ENCODE measurements around the gene OR10AG1. TPM values are rescaled to one million over a fixed set of nuclear protein-coding genes. Genes with fewer than 3 reads are reported as not detected.

Gene OR10AG1
- total RNA-seq: not detected in 2 replicates

GRCh38 chr11:55969845-55970244 lies at the start of gene OR10AG1:
TSS of gene OR10AG1 (minus strand) at chr11:55969945. CDS start at chr11:55969907, 38 bp downstream.
- H3K27me3 ChIP-seq (ENCODE audit: control insufficient read depth, insufficient read depth, low read length): no peaks in the 10 kb centered on the region
- no peak within 1 kb of the TSS for H3K4me3 ChIP-seq (ENCODE audit: low read depth, low read length)
- no peaks in the 10 kb centered on the region for H3K36me3 ChIP-seq (ENCODE audit: control insufficient read depth, insufficient read depth, low read length)
- TF ChIP-seq, protein P1, sequence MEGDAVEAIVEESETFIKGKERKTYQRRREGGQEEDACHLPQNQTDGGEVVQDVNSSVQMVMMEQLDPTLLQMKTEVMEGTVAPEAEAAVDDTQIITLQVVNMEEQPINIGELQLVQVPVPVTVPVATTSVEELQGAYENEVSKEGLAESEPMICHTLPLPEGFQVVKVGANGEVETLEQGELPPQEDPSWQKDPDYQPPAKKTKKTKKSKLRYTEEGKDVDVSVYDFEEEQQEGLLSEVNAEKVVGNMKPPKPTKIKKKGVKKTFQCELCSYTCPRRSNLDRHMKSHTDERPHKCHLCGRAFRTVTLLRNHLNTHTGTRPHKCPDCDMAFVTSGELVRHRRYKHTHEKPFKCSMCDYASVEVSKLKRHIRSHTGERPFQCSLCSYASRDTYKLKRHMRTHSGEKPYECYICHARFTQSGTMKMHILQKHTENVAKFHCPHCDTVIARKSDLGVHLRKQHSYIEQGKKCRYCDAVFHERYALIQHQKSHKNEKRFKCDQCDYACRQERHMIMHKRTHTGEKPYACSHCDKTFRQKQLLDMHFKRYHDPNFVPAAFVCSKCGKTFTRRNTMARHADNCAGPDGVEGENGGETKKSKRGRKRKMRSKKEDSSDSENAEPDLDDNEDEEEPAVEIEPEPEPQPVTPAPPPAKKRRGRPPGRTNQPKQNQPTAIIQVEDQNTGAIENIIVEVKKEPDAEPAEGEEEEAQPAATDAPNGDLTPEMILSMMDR (IDR thresholded peaks at IDR 0.05; ENCODE audit: insufficient read depth, low read length, severe bottlenecking): no peak
- FAIRE-seq (no peak), DNase-seq (ENCODE audit: low read depth) (no peak)

DNA sequence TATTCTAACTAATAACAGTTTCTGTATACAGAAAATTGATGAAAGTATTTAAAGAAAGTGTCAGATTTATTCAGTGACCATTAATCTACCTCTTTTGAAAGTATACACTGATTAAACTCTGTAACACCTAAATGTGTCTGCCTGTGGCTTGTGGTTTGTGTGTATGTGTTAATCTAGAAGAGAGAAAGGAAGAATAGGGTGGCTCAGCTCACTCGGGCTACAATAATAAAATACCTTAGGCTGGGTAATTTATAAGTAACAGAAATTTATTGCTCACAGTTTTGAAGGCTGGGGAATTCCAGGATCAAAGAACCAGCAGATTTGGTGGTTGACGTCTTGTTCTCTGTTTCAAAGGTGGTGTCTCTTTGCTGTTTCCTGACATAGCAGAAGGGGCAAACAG lies 44.1 kb upstream of the OR10AG1 start:
- no peaks in the 10 kb centered on the region for H3K27me3 ChIP-seq (ENCODE audit: control insufficient read depth, insufficient read depth, low read length)
- FAIRE-seq: no peak
- no peak for DNase-seq (ENCODE audit: low read depth)
- TF ChIP-seq, protein P1 (IDR thresholded peaks at IDR 0.05; ENCODE audit: insufficient read depth, low read length, severe bottlenecking): no peak
- no peaks in the 10 kb centered on the region for H3K36me3 ChIP-seq (ENCODE audit: control insufficient read depth, insufficient read depth, low read length)
- no peak overlapping the region for H3K4me3 ChIP-seq (ENCODE audit: low read depth, low read length)

GRCh38 chr11:56010716-56011115 lies 41.0 kb upstream of the OR10AG1 start:
- Histone ChIP-seq H3K36me3 (ENCODE audit: control insufficient read depth, insufficient read depth, low read length) (no peaks in the 10 kb centered on the region), H3K27me3 (ENCODE audit: control insufficient read depth, insufficient read depth, low read length) (no peaks in the 10 kb centered on the region), H3K4me3 (ENCODE audit: low read depth, low read length) (no peak overlapping the region)
- FAIRE-seq: no peak
- TF ChIP-seq, protein P1 (IDR thresholded peaks at IDR 0.05; ENCODE audit: insufficient read depth, low read length, severe bottlenecking): no peak
- no peak for DNase-seq (ENCODE audit: low read depth)

DNA sequence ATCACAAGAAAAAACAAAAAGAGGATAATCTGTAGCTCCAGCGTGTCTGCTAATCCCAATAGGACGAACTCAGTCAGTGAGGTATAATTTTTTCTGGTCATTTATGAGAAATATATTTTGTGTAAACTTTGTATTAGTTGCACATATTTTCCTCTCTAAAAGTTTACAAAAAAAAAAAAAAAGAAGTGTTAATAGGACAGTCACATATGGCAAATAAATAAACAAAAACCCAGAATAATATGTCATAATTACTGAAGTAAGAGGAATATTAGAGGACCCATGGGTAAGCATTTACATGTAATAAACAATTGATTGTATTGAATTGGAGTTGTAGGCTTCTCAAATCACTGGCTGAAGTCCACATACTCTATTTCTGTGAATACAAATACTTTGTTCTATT lies 24.8 kb upstream of the OR10AG1 start, which contains the start of gene OR5F1:
OR5F1 (minus strand) TSS at position 101 of the 400 bp plus-strand sequence; CDS start at position 101, 0 bp downstream.
- DNase-seq (ENCODE audit: low read depth) (no peak), FAIRE-seq (no peak)
- no peaks in the 10 kb centered on the region for H3K36me3 ChIP-seq (ENCODE audit: control insufficient read depth, insufficient read depth, low read length)
- no peak within 1 kb of the TSS for H3K4me3 ChIP-seq (ENCODE audit: low read depth, low read length)
- TF ChIP-seq, protein P1 (IDR thresholded peaks at IDR 0.05; ENCODE audit: insufficient read depth, low read length, severe bottlenecking): no peak
- H3K27me3 ChIP-seq (ENCODE audit: control insufficient read depth, insufficient read depth, low read length): no peaks in the 10 kb centered on the region

GRCh38 chr11:55970935-55971334 lies 1.2 kb upstream of the OR10AG1 start:
- no peaks in the 10 kb centered on the region for H3K27me3 ChIP-seq (ENCODE audit: control insufficient read depth, insufficient read depth, low read length)
- no peaks in the 10 kb centered on the region for H3K36me3 ChIP-seq (ENCODE audit: control insufficient read depth, insufficient read depth, low read length)
- FAIRE-seq: no peak
- no peak for DNase-seq (ENCODE audit: low read depth)
- TF ChIP-seq, protein P1 (IDR thresholded peaks at IDR 0.05; ENCODE audit: insufficient read depth, low read length, severe bottlenecking): no peak
- H3K4me3 ChIP-seq (ENCODE audit: low read depth, low read length): no peak overlapping the region

DNA sequence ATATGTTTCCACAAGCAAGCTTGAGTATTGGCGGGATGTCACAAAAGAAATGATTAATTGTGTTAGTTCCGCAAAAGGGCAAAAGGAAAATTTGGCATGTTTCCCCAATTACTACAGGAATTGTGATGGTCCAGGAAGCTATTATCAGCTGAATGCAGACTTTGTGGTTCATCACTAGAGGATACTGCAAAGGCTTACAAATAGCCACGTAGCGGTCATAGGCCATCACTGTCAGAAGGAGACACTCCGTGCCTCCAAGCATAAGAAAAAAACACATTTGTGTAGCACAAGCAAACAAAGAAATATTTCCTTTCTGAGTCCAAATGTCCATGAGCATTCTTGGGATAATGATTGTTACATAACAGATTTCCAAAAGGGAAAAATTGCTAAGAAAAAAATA lies 1.8 kb downstream of the OR10AG1 start:
- H3K36me3 ChIP-seq (ENCODE audit: control insufficient read depth, insufficient read depth, low read length): no peaks in the 10 kb centered on the region
- TF ChIP-seq, protein P1 (IDR thresholded peaks at IDR 0.05; ENCODE audit: insufficient read depth, low read length, severe bottlenecking): no peak
- DNase-seq (ENCODE audit: low read depth) (no peak), FAIRE-seq (no peak)
- no peak overlapping the region for H3K4me3 ChIP-seq (ENCODE audit: low read depth, low read length)
- H3K27me3 ChIP-seq (ENCODE audit: control insufficient read depth, insufficient read depth, low read length): no peaks in the 10 kb centered on the region
